GM23248 (cell line): ENCODE measurements around the gene LRFN2. TPM values are rescaled to one million over a fixed set of nuclear protein-coding genes. Genes with fewer than 3 reads are reported as not detected.

Experiments
- DNase-seq: peaks from one replicate; pipeline ENCODE4 v3.0.0-alpha.2; 2015
- H2AFZ ChIP-seq: fragments of 200-600 bp; sonication (generic); 2 replicates; pipeline ENCODE4 v1.6.1; 2016; ENCODE audit warnings: antibody characterized with exemption
- H3F3A ChIP-seq: fragments of 200-600 bp; sonication (generic); 2 replicates; pipeline ENCODE4 v1.6.1; 2016; ENCODE audit warnings: mild to moderate bottlenecking, antibody characterized with exemption, mixed run types; ENCODE audit not compliant: insufficient read depth
- H3K27ac ChIP-seq: fragments of 200-600 bp; sonication (generic); 2 replicates; pipeline ENCODE4 v1.5.1; 2016; ENCODE audit warnings: mild to moderate bottlenecking
- H3K27me3 ChIP-seq: fragments of 200-600 bp; sonication (generic); replicated peaks from 2 replicates; pipeline ENCODE4 v1.6.1; 2016; ENCODE audit warnings: mild to moderate bottlenecking; ENCODE audit not compliant: insufficient read depth
- H3K36me3 ChIP-seq: fragments of 200-600 bp; sonication (generic); 2 replicates; pipeline ENCODE4 v1.6.1; 2016; ENCODE audit warnings: low read depth, mild to moderate bottlenecking
- H3K4me1 ChIP-seq: fragments of 200-600 bp; sonication (generic); 2 replicates; pipeline ENCODE4 v1.6.1; 2016; ENCODE audit warnings: mild to moderate bottlenecking; ENCODE audit not compliant: insufficient read depth
- H3K4me2 ChIP-seq: fragments of 200-600 bp; sonication (generic); one replicate; pipeline ENCODE4 v1.6.1; 2016; ENCODE audit warnings: mild to moderate bottlenecking; ENCODE audit not compliant: unreplicated experiment
- H3K4me3 ChIP-seq: fragments of 200-600 bp; sonication (generic); 2 replicates; pipeline ENCODE4 v1.5.1; 2016; ENCODE audit warnings: mild to moderate bottlenecking
- H3K79me2 ChIP-seq: fragments of 200-600 bp; sonication (generic); 2 replicates; pipeline ENCODE4 v1.6.1; 2016; ENCODE audit warnings: mild to moderate bottlenecking; ENCODE audit not compliant: insufficient read depth
- H3K9ac ChIP-seq: fragments of 200-600 bp; sonication (generic); 2 replicates; pipeline ENCODE4 v1.6.1; 2016; ENCODE audit warnings: mild to moderate bottlenecking
- H3K9me2 ChIP-seq: fragments of 200-600 bp; sonication (generic); 2 replicates; pipeline ENCODE4 v1.6.1; 2016; ENCODE audit warnings: mixed run types, mild to moderate bottlenecking, moderate library complexity; ENCODE audit not compliant: insufficient read depth
- H3K9me3 ChIP-seq: fragments of 200-600 bp; sonication (generic); one replicate; pipeline ENCODE4 v1.6.1; 2017; ENCODE audit warnings: low read depth
- H4K20me1 ChIP-seq: fragments of 200-600 bp; sonication (generic); 2 replicates; pipeline ENCODE4 v1.6.0; 2016; ENCODE audit not compliant: insufficient read depth
- EZH2 ChIP-seq: fragments of 200-600 bp; sonication (generic); IDR thresholded peaks from 2 replicates; pipeline ENCODE4 v1.6.1; 2018; ENCODE audit warnings: antibody characterized with exemption, mild to moderate bottlenecking; ENCODE audit not compliant: insufficient read depth, poor library complexity, severe bottlenecking
- EZH2phosphoT487 ChIP-seq: fragments of 200-600 bp; sonication (generic); IDR thresholded peaks from 2 replicates; pipeline ENCODE4 v1.6.1; 2018; ENCODE audit warnings: antibody characterized with exemption, moderate library complexity, mild to moderate bottlenecking, low read depth; ENCODE audit not compliant: insufficient read depth
- WGBS, 2 experiments: methylation state at CpG; one replicate each; pipeline ENCODE4 v1.1.6; 2015 to 2017; ENCODE audit warnings: low lambda C conversion rate in 2 of 2, low coverage in 1 of 2; ENCODE audit errors: missing lambda C conversion rate in 2 of 2; 5-methylcytosine and 5-hydroxymethylcytosine counted together
- in situ Hi-C: fragments of 300-500 bp; cut with MboI; formaldehyde crosslinking; loops from 2 replicates; pipeline ENCODE4 v1.15.0; 2020
- polyA plus RNA-seq: library from polyadenylated mRNA; unstranded; fragments of >200 nt; fragmentation: Nextera tagmentation; extraction: Ambion mirVana; gene quantifications from 2 replicates; pipeline ENCODE4 v1.2.1, GENCODE V29; 2016
- total RNA-seq: library from RNA; depleted of rRNA; stranded (reverse); fragments of >200 nt; shearing (Covaris generic); gene quantifications from 2 replicates; pipeline ENCODE4 v1.2.3, GENCODE V29; 2014

Gene LRFN2
- total and polyA plus RNA-seq, 2 experiments from 2014 or later = not detected

DNA sequence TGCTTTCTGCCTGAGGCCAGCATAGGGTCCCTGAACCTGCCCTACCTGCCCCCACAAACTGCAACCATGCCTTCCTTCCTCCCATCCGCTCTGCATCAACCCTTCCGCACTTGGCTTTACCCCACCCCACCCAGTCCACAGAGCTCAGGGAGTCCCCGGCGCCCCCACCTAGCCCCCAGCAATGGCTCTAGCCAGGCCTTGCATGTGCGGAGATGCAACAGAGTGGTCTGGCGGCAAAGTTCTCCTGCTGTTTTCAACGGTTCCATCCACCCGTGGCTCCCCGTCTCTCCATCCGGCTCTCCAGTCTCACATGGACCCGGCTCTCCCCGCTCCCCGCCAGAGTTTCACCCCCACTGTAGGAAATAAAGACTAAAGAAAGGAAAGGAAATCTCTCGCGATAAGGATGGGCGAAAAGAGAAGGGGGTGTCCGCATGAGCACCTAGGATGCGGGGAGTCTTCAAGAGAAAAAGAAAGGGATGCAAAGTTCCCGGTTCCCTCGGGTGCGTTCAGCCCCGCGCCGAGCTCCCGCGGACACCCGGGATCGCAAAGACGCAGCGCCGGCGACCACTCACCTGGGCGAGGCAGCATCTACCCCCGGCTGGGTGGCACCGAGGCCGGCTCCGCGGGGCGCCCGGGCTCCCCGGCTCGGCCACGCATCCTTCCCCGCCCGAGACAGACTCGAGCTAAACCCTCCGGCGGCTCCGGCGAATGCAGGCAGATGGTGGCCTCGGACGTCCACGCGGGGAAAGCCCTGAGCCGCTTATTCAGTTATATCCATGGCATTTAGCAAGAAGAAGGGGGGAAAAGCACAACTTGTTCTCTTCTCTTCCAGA is 579 bp downstream of the LRFN2 start:
- Histone ChIP-seq H3K4me1 (no peaks in the 10 kb centered on the region), H3K9me2 (no peaks in the 10 kb centered on the region), H4K20me1 (no peaks in the 10 kb centered on the region), H3K27ac (no peak overlapping the region), H3F3A (no peaks in the 10 kb centered on the region), H3K36me3 (no peaks in the 10 kb centered on the region), H3K27me3 (peaks cover 32% of the 10 kb centered on the region), H2AFZ (peak overlapping the region; percentile 58; the same call in 1 of the 2 replicates), H3K4me3 (peak overlapping the region; percentile 68), H3K9ac (no peak overlapping the region), H3K9me3 (no peaks in the 10 kb centered on the region), H3K79me2 (no peaks in the 10 kb centered on the region), H3K4me2 (peak overlapping the region; percentile 81)
- in situ Hi-C loops = no loop called here
- TF ChIP-seq EZH2 (peak; percentile 60), EZH2phosphoT487 (no peak)
- peak; percentile 34 for DNase-seq
- WGBS, 2 experiments = 2 to 5% methylated on average over 49 to 55 of the region's 55 CpGs

DNA sequence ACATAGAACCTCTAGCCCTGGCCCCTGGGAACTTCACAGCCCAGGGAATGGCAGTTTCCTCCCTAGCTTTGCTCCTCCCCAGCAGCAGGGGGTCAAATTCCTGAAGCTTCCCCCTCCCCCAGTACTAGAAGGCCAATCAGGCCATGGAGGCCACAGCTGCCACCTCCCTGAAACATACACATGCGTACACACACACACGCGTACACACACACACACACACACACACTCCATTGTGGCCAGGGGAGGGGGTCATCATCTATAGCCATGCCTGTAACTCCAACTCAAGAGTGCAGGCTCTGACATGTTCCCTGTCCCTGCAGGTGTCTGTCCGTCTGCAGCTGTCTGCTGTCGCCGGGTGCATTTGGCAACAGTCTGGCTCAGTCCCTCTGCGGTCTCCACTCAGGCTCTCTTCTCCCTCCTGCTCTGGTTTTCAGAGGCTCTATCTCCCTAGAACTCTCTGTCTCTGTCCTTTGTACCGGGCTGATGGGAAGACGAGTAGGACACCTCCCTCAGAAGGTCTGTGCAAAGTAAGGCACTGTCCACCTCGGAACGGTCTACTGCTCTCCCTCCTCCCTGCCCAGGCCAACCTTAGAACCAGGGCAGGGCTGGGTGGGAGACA is 1.4 kb downstream of the LRFN2 start:
- no peaks in the 10 kb centered on the region for H3K79me2 ChIP-seq
- H3K4me1 ChIP-seq = no peaks in the 10 kb centered on the region
- no peaks in the 10 kb centered on the region for H3K36me3 ChIP-seq
- no peak overlapping the region for H2AFZ ChIP-seq
- TF ChIP-seq EZH2phosphoT487 (no peak), EZH2 (no peak)
- H4K20me1 ChIP-seq = no peaks in the 10 kb centered on the region
- H3K9ac ChIP-seq = no peak overlapping the region
- H3K27ac ChIP-seq = no peak overlapping the region
- H3K27me3 ChIP-seq = peaks cover 32% of the 10 kb centered on the region
- no peaks in the 10 kb centered on the region for H3K9me2 ChIP-seq
- H3K4me2 ChIP-seq = no peak overlapping the region
- DNase-seq = no peak
- WGBS, 2 experiments = 71 to 74% methylated on average over 11 of the region's 11 CpGs
- no peaks in the 10 kb centered on the region for H3K9me3 ChIP-seq
- H3F3A ChIP-seq = no peaks in the 10 kb centered on the region
- no peak overlapping the region for H3K4me3 ChIP-seq
- in situ Hi-C loops = no loop called here

DNA sequence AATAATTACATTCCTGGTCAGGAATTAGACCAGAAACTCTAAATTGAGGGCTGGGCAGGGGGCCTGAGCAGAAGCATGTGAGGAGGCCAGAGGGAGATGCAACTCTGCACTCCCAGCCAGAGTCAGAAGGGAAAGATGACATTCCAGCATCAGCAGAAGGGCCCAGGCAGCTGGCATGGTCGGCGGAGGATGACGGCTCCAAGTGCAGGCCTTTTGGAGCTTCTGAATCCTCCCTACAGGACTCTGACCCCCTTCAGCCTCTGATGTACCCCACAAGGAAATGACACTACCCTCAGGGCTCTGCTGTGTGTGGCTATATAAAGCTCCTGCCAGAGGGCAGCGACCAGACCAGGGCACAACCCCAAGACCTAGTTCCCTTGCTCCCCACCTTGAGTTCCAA is 1.9 kb downstream of the LRFN2 start:
- Histone ChIP-seq H3K36me3 (no peaks in the 10 kb centered on the region), H3K27ac (no peak overlapping the region), H3K9me2 (no peaks in the 10 kb centered on the region), H3K79me2 (no peaks in the 10 kb centered on the region), H4K20me1 (no peaks in the 10 kb centered on the region), H3K4me3 (no peak overlapping the region), H2AFZ (no peak overlapping the region), H3F3A (no peaks in the 10 kb centered on the region), H3K9me3 (no peaks in the 10 kb centered on the region), H3K4me2 (no peak overlapping the region), H3K9ac (no peak overlapping the region), H3K4me1 (no peaks in the 10 kb centered on the region), H3K27me3 (peaks cover 32% of the 10 kb centered on the region)
- 44 to 53% methylated on average over 4 of the region's 4 CpGs for WGBS, 2 experiments
- no peak for DNase-seq
- in situ Hi-C loops = no loop called here
- no peak for TF ChIP-seq EZH2
- TF ChIP-seq EZH2phosphoT487 = no peak

DNA sequence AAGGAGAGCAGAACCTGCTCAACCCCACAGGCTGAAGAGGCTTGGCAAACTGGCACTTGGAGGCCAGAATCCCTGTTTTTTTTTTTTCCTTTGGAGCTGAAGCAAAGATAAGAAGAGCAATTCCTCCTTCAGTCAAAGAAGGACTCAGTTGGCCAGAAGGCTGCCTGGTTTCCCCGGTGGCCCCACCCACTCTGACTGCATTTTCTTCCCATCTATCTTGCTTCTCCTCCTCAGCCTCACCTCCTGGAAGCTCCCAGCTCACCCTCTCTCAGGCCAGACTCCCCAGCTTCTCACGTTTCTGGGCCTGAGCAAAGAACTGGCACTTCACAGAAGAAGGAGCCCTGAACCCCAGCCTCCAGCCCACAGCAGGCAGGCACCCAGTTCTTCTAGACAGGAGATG is 2.4 kb downstream of the LRFN2 start:
- in situ Hi-C loops = no loop called here
- WGBS, 2 experiments = 17 to 25% methylated on average over 2 of the region's 2 CpGs
- Histone ChIP-seq H3K4me1 (no peaks in the 10 kb centered on the region), H3K27ac (no peak overlapping the region), H3K4me3 (no peak overlapping the region), H3K9me3 (no peaks in the 10 kb centered on the region), H4K20me1 (no peaks in the 10 kb centered on the region), H3K36me3 (no peaks in the 10 kb centered on the region), H3K27me3 (peaks cover 32% of the 10 kb centered on the region), H3K4me2 (no peak overlapping the region), H3K9me2 (no peaks in the 10 kb centered on the region), H3K9ac (no peak overlapping the region), H3K79me2 (no peaks in the 10 kb centered on the region), H3F3A (no peaks in the 10 kb centered on the region), H2AFZ (no peak overlapping the region)
- DNase-seq = no peak
- TF ChIP-seq EZH2phosphoT487 (no peak), EZH2 (no peak)
